ENCODE results near the gene SLC22A17.

The SLC22A17 gene

DNA sequence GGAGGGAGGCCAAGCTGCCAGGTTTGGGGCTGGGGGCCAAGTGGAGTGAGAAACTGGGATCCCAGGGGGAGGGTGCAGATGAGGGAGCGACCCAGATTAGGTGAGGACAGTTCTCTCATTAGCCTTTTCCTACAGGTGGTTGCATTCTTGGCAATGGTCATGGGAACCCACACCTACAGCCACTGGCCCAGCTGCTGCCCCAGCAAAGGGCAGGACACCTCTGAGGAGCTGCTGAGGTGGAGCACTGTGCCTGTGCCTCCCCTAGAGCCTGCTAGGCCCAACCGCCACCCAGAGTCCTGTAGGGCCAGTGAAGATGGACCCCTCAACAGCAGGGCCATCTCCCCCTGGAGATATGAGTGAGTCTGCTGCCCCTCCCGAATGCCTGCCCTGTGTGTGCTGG, 20.4 kb upstream of the SLC22A17 start:
- CTCF ChIA-PET, result interaction anchor here (0.6 to 0.8 kb wide), 2 partner anchors 27 to 73 kb away, joined by 3 to 9 read pairs; no protein-coding TSS in a partner anchor
- POLR2A ChIA-PET (ENCODE audit: low non-redundant PET), result no interaction called here
- H3K27ac ChIP-seq, result no peak overlapping the region
- no peak for DNase-seq (ENCODE audit: low spot score)
- TF ChIP-seq CTCF (conservative IDR thresholded peaks at IDR 0.05; ENCODE audit: low read depth), result no peak

GRCh38 chr14:23372509-23372908, 19.8 kb upstream of the SLC22A17 start, which contains the start of gene IL25:
IL25 (plus strand) TSS chr14:23372809.
- POLR2A ChIA-PET (ENCODE audit: low non-redundant PET), result no interaction called here
- CTCF ChIA-PET, result interaction anchor here (0.8 kb wide), 1 partner anchor 26 kb away, joined by 3 read pairs; no protein-coding TSS in a partner anchor
- no peak for TF ChIP-seq CTCF (conservative IDR thresholded peaks at IDR 0.05; ENCODE audit: low read depth)
- DNase-seq (ENCODE audit: low spot score), result no peak
- H3K27ac ChIP-seq, result no peak within 1 kb of the TSS

DNA sequence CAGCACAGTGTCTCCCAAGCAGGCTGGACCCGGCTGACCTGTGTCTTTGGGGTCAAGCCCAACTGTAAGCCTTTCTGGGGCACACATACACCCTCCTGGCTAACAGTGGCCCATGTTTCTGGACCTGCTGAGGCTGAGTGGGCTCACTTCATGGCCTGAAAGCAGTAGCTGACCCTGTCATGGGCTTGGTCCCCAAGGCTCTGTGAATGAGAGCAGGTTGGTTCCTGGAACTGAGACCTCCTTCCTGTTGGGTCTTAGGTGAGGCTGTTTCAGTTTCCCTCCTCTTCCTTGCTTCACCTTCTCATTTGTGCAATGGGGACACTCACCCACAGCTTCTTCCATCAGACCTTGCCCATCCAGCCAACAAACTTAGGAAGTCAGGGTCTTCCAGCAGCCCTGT, 19.2 kb upstream of the SLC22A17 start:
- no peak for DNase-seq (ENCODE audit: low spot score)
- ChIA-PET CTCF (no interaction called here), POLR2A (ENCODE audit: low non-redundant PET) (no interaction called here)
- H3K27ac ChIP-seq, result no peak overlapping the region
- no peak for TF ChIP-seq CTCF (conservative IDR thresholded peaks at IDR 0.05; ENCODE audit: low read depth)

GRCh38 chr14:23370221-23370620, 17.5 kb upstream of the SLC22A17 start:
- no peak for DNase-seq (ENCODE audit: low spot score)

DNA sequence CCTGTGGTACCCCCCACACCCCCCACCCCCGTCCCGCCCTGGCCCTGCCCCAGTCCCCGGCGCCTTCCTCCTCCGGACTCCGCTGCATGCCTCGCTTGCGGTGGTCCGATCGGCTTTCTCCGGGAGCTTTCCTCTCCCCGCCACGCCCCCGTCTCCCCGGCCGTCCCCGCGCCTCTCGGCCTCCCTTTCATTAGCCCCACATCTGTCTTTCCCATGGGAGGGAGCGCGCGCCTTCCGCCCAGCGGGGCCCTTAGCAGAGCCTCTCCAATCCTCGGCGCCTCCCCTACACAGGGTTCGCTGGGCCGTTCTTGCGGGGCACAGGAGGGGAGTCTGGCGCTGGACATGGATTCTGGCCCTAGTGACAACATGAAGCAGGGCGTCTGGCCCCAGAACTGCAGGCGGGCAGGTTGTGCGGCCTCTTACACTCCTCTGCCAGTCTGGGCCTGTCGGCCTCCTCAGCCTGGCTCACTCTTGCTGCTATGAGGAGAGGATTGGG, 13.8 kb upstream of the SLC22A17 start:
- ChIA-PET POLR2A (ENCODE audit: low non-redundant PET) (interaction anchor here (0.7 to 1.2 kb wide), 2 partner anchors 9 to 110 kb away, joined by 3 read pairs; no protein-coding TSS in a partner anchor), CTCF (interaction anchor here (0.6 to 1.9 kb wide), 4 partner anchors 13 to 27 kb away, joined by 3 to 13 read pairs (median 6); partner anchors contain the start of gene SLC22A17)
- no peak for TF ChIP-seq CTCF (conservative IDR thresholded peaks at IDR 0.05; ENCODE audit: low read depth)
- DNase-seq (ENCODE audit: low spot score), result peak; percentile 80
- peak overlapping the region; percentile 97 for H3K27ac ChIP-seq

More at GRCh38 chr14:23370221-23370620, 17.5 kb upstream of the SLC22A17 start:
- POLR2A ChIA-PET (ENCODE audit: low non-redundant PET), result interaction anchor here (1.0 kb wide), 1 partner anchor 13 kb away, joined by 3 read pairs; no protein-coding TSS in a partner anchor
- CTCF ChIA-PET, result interaction anchor here (0.8 to 1.9 kb wide), 3 partner anchors 8 to 18 kb away, joined by 3 to 10 read pairs (median 4); no protein-coding TSS in a partner anchor
- no peak overlapping the region for H3K27ac ChIP-seq
- no peak for TF ChIP-seq CTCF (conservative IDR thresholded peaks at IDR 0.05; ENCODE audit: low read depth)

- ChIA-PET POLR2A (ENCODE audit: low non-redundant PET) (interaction anchor here (0.7 kb wide), 1 partner anchor 111 kb away, joined by 3 read pairs; no protein-coding TSS in a partner anchor), CTCF (interaction anchor here (0.6 to 1.2 kb wide), 4 partner anchors 13 to 65 kb away, joined by 3 to 7 read pairs (median 4); partner anchors contain the start of gene SLC22A17)
- no peak for TF ChIP-seq CTCF (conservative IDR thresholded peaks at IDR 0.05; ENCODE audit: low read depth)
- H3K27ac ChIP-seq, result peak overlapping the region; percentile 97
- DNase-seq (ENCODE audit: low spot score), result peak; percentile 72
Measured at GRCh38 chr14:23365732-23366425, 13.2 kb upstream of the SLC22A17 start.

Data from RWPE1 (cell line).